ENCODE measurements around the gene HS3ST1. TPM values are rescaled to one million over a fixed set of nuclear protein-coding genes. Genes with fewer than 3 reads are reported as not detected.

HS3ST1 gene
- total RNA-seq, 1 donor from 2014 or later = not detected

DNA sequence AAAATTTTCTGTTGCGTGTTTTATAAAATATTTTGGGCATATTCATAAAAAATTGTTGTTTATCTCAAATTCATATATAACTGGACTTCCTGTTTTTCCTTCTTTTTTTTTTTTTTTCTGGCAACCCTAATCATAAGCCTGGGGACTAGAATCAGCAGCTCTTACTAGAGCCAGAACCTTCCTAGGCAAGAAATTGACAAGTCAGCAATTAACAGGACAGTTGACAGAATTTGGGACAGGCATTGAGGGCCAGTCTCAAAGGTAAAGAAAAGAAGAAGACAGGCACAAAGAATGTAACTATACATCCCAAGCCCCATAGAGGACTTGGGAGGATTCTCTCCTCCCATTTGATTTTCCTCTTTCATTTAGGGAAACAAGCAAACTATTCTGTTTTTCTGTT is 35.0 kb upstream of the HS3ST1 start:
- H3K9me3 Mint-ChIP-seq (ENCODE audit: low read depth) = peaks cover 26% of the 10 kb centered on the region
- DNase-seq (ENCODE audit: low spot score) = no peak
- H3K27me3 Mint-ChIP-seq (ENCODE audit: low read depth) = peaks cover 2% of the 10 kb centered on the region
- no peaks in the 10 kb centered on the region for H3K4me1 Mint-ChIP-seq (ENCODE audit: low read depth)
- no peak overlapping the region for H3K27ac Mint-ChIP-seq (ENCODE audit: unreplicated experiment)
- H3K4me3 Mint-ChIP-seq (ENCODE audit: unreplicated experiment) = no peak overlapping the region
- TF ChIP-seq, protein P1, sequence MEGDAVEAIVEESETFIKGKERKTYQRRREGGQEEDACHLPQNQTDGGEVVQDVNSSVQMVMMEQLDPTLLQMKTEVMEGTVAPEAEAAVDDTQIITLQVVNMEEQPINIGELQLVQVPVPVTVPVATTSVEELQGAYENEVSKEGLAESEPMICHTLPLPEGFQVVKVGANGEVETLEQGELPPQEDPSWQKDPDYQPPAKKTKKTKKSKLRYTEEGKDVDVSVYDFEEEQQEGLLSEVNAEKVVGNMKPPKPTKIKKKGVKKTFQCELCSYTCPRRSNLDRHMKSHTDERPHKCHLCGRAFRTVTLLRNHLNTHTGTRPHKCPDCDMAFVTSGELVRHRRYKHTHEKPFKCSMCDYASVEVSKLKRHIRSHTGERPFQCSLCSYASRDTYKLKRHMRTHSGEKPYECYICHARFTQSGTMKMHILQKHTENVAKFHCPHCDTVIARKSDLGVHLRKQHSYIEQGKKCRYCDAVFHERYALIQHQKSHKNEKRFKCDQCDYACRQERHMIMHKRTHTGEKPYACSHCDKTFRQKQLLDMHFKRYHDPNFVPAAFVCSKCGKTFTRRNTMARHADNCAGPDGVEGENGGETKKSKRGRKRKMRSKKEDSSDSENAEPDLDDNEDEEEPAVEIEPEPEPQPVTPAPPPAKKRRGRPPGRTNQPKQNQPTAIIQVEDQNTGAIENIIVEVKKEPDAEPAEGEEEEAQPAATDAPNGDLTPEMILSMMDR (IDR thresholded peaks at IDR 0.05) = no peak
- H3K36me3 Mint-ChIP-seq (ENCODE audit: low read depth) = no peaks in the 10 kb centered on the region

DNA sequence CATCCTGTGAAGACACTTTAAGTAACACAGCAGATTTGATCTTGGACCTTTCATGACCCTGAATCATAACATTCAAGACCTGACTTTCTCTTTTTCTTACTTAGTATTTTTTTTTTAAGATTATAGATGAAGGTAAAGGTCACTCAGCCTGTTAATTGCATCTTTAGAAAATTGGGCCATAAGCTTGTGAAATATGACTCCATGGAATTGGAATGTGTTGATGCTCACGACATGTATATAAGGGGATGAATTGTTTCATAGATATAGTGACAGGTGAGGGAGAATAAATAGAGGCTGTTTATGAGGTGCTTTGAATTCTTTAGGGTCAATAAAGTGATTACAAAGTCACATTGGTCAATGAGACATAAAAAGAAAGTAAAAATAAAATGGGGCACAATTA is 27.7 kb upstream of the HS3ST1 start:
- DNase-seq (ENCODE audit: low spot score) = no peak
- Mint-ChIP-seq H3K27me3 (ENCODE audit: low read depth) (peaks cover 3% of the 10 kb centered on the region), H3K27ac (ENCODE audit: unreplicated experiment) (no peak overlapping the region), H3K36me3 (ENCODE audit: low read depth) (no peaks in the 10 kb centered on the region), H3K9me3 (ENCODE audit: low read depth) (peaks cover 25% of the 10 kb centered on the region), H3K4me1 (ENCODE audit: low read depth) (no peaks in the 10 kb centered on the region), H3K4me3 (ENCODE audit: unreplicated experiment) (no peak overlapping the region)
- TF ChIP-seq, protein P1 (IDR thresholded peaks at IDR 0.05) = no peak

DNA sequence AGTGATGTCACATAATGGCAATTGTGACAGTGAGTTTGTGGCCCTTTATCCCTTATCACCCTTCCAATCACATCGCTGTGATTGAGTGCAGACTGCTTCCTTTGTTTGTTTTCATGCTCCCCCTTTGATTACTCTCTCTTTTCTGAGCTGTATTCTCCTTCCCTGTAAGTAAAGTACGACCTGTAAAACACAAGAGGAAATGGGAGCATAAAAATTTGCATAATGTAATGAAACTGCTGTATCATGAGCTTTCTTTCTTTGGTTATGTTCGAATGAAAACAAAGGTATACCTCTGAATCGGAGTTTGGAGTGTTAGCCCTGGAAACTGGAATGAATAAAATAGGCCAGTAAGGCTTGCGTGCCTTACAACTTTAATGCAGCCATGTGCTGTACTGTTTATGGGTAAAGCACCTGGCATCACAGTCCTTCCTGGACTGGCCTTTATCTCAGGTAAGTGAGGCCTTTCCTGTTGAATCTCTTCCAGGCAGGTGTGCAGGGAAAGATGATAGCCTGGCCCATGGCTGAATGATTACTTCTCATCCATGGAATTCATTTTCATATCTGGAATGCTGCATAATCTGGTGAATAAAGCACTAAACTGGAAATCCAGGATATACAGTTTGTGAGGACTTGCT is 26.6 kb upstream of the HS3ST1 start:
- no peak overlapping the region for H3K4me3 Mint-ChIP-seq (ENCODE audit: unreplicated experiment)
- no peak overlapping the region for H3K27ac Mint-ChIP-seq (ENCODE audit: unreplicated experiment)
- DNase-seq (ENCODE audit: low spot score) = no peak
- H3K36me3 Mint-ChIP-seq (ENCODE audit: low read depth) = no peaks in the 10 kb centered on the region
- TF ChIP-seq, protein P1 (IDR thresholded peaks at IDR 0.05) = no peak
- no peaks in the 10 kb centered on the region for H3K4me1 Mint-ChIP-seq (ENCODE audit: low read depth)
- H3K27me3 Mint-ChIP-seq (ENCODE audit: low read depth) = peaks cover 9% of the 10 kb centered on the region
- H3K9me3 Mint-ChIP-seq (ENCODE audit: low read depth) = peaks cover 18% of the 10 kb centered on the region

DNA sequence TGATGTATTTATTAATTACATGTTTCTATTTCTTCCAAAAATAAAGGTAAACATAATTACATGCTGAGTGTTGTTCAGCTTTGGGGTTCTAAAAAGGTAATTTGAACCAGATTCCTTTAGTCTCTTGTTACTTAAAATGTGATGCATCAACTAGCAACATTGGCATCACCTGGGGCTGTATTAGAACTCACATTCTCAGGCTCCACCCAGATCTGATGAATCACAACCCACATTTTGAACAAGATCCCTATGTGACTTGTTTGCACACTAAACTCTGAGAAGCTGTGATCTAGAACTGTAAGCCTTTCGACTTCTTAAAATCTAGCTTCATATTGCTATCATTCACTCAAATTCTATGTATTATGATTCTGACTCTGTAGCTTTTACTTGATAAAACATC is 23.0 kb upstream of the HS3ST1 start:
- no peak overlapping the region for H3K27ac Mint-ChIP-seq (ENCODE audit: unreplicated experiment)
- no peaks in the 10 kb centered on the region for H3K36me3 Mint-ChIP-seq (ENCODE audit: low read depth)
- no peak overlapping the region for H3K4me3 Mint-ChIP-seq (ENCODE audit: unreplicated experiment)
- peaks cover 10% of the 10 kb centered on the region for H3K9me3 Mint-ChIP-seq (ENCODE audit: low read depth)
- TF ChIP-seq, protein P1 (IDR thresholded peaks at IDR 0.05) = no peak
- peaks cover 6% of the 10 kb centered on the region for H3K27me3 Mint-ChIP-seq (ENCODE audit: low read depth)
- DNase-seq (ENCODE audit: low spot score) = no peak
- H3K4me1 Mint-ChIP-seq (ENCODE audit: low read depth) = peaks cover 3% of the 10 kb centered on the region

DNA sequence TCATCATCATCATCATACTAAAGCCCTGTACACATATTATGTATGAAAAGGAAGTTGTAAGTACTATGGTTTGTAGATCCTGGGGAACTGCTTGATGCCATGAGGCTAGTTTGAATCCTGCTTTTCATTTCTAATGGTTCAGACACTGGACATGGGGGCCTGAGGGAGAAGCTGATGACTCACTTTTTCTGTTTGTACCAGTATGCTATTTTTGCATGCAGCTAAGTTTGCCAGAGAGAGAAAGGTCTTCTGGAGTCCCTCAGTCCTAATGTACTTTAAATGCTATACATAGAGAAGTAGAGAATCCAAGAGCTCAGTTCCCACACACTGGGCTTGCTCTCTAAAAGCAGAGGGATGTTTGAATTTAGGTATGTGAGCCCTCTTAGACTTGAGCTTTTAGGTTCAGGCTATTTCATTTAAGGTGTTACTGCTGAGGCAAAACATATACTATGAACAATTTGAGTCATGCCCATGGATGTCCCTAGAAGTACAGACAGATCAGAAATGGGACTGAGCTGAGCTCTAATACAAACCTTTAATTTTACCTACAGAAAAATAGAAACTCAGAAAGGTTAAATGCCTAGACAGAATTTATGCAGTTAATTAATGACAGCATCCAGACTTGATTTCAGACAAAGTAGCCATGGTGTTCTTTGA is 17.6 kb upstream of the HS3ST1 start:
- Mint-ChIP-seq H3K27me3 (ENCODE audit: low read depth) (peaks cover 6% of the 10 kb centered on the region), H3K27ac (ENCODE audit: unreplicated experiment) (no peak overlapping the region), H3K36me3 (ENCODE audit: low read depth) (no peaks in the 10 kb centered on the region), H3K4me3 (ENCODE audit: unreplicated experiment) (no peak overlapping the region), H3K9me3 (ENCODE audit: low read depth) (peaks cover 6% of the 10 kb centered on the region), H3K4me1 (ENCODE audit: low read depth) (peaks cover 15% of the 10 kb centered on the region)
- TF ChIP-seq, protein P1 (IDR thresholded peaks at IDR 0.05) = no peak
- no peak for DNase-seq (ENCODE audit: low spot score)
